H1 (cell line): ENCODE data around the gene SELENBP1. TPM values are rescaled to one million over a fixed set of nuclear protein-coding genes. Genes with fewer than 3 reads are reported as not detected.
"Not testable (repeated sequence)": the region's sequence is repeated elsewhere in the genome, so short reads cannot be mapped to it uniquely, and the experiment has no call there.

ENCODE experiments used
- CTCF ChIA-PET: fragments of 300-600 bp; sonication (Branson Sonifier 250); formaldehyde crosslinking; loops from one replicate; lab custom pipeline; 2021; ENCODE audit not compliant: partially characterized antibody; lab: Charles Lee
- POLR2A ChIA-PET: fragments of 300-600 bp; sonication (Branson Sonifier 250); formaldehyde crosslinking; loops from one replicate; lab custom pipeline; 2021; ENCODE audit warnings: inconsistent platforms; ENCODE audit not compliant: partially characterized antibody; lab: Charles Lee
- DNase-seq, 2 experiments: peaks; one replicate each; pipeline versions ENCODE4 v3.0.0 to v3.0.0-alpha.2; 2010 to 2022; ENCODE audit warnings: low spot score in 2 of 2, low read depth in 1 of 2, mixed read lengths in 1 of 2
- FAIRE-seq: peaks from 2 replicates; lab custom pipeline; 2011; peaks lifted over from hg19 to GRCh38; lab: Jason Lieb, UNC
- H2AFZ ChIP-seq: 2 replicates; pipeline ENCODE4 v1.8.1; 2012; ENCODE audit warnings: low read length, inconsistent platforms
- H2AK5ac ChIP-seq: 2 replicates; pipeline ENCODE4 v1.6.1; 2013; ENCODE audit warnings: low read depth, low read length
- H2BK120ac ChIP-seq: replicated peaks from 2 replicates; pipeline ENCODE3; 2013; ENCODE audit warnings: low read depth, low read length, inconsistent platforms
- H2BK12ac ChIP-seq: 2 replicates; pipeline ENCODE4 v1.6.1; 2013; ENCODE audit warnings: low read depth, low read length
- H2BK15ac ChIP-seq: 2 replicates; pipeline ENCODE4 v1.6.1; 2013; ENCODE audit warnings: low read length
- H2BK20ac ChIP-seq: 2 replicates; pipeline ENCODE4 v1.6.1; 2013; ENCODE audit warnings: low read length
- H2BK5ac ChIP-seq: 2 replicates; pipeline ENCODE4 v1.6.1; 2013; ENCODE audit warnings: low read depth, low read length
- H3K14ac ChIP-seq: 2 replicates; pipeline ENCODE4 v1.6.1; 2013; ENCODE audit warnings: inconsistent platforms; ENCODE audit not compliant: insufficient read length
- H3K18ac ChIP-seq: 2 replicates; pipeline ENCODE4 v1.6.1; 2013; ENCODE audit warnings: low read length; ENCODE audit errors: extremely low read depth
- H3K23ac ChIP-seq: 2 replicates; pipeline ENCODE4 v1.6.1; 2013; ENCODE audit warnings: inconsistent platforms; ENCODE audit not compliant: insufficient read length
- H3K23me2 ChIP-seq: 2 replicates; pipeline ENCODE4 v1.6.1; 2013; ENCODE audit warnings: low read depth, low read length
- H3K27ac ChIP-seq: 2 replicates; pipeline ENCODE4 v1.6.1; 2011; ENCODE audit warnings: low read depth, low read length, inconsistent platforms
- H3K27me3 ChIP-seq, 4 experiments: replicated peaks in 1 of 4; 1 replicate in 1 of 4; 2 replicates in 3 of 4; pipeline versions ENCODE4 v1.6.1 to v1.8.1; 2011 to 2013; ENCODE audit warnings: low read length in 3 of 4, mild to moderate bottlenecking in 3 of 4, inconsistent platforms in 2 of 4, mixed read lengths in 2 of 4, moderate library complexity in 1 of 4; ENCODE audit not compliant: control insufficient read depth in 3 of 4, insufficient read depth in 3 of 4; ENCODE audit errors: extremely low read depth in 1 of 4
- H3K36me3 ChIP-seq, 4 experiments: 2 replicates each; pipeline versions ENCODE4 v1.6.1 to v1.8.1; 2011 to 2013; ENCODE audit warnings: mild to moderate bottlenecking in 4 of 4, low read length in 3 of 4, moderate library complexity in 2 of 4, control low read depth in 1 of 4, inconsistent platforms in 1 of 4; ENCODE audit not compliant: insufficient read depth in 4 of 4, control insufficient read depth in 2 of 4
- H3K4ac ChIP-seq: replicated peaks from 2 replicates; pipeline ENCODE3; 2013; ENCODE audit warnings: low read length, low read depth, mixed read lengths, inconsistent platforms; ENCODE audit not compliant: insufficient read length
- H3K4me1 ChIP-seq, 4 experiments: replicated peaks in 1 of 4; 1 replicate in 1 of 4; 2 replicates in 3 of 4; pipeline versions ENCODE4 v1.6.1 to v1.8.1; 2011 to 2013; ENCODE audit warnings: low read length in 3 of 4, inconsistent platforms in 2 of 4, mixed read lengths in 1 of 4; ENCODE audit not compliant: insufficient read depth in 4 of 4, control insufficient read depth in 3 of 4
- H3K4me2 ChIP-seq, 2 experiments: 2 replicates each; pipeline versions ENCODE4 v1.6.1 to v1.8.1; 2011 to 2013; ENCODE audit warnings: low read depth in 2 of 2, low read length in 2 of 2, control low read depth in 1 of 2, inconsistent platforms in 1 of 2, mild to moderate bottlenecking in 1 of 2; ENCODE audit not compliant: insufficient read depth in 1 of 2
- H3K4me3 ChIP-seq, 4 experiments: fragments of 200-600, 300-600 bp in 1 of 4; sonication (generic), shearing (Covaris generic), sonication (Bioruptor Twin) in 1 of 4; 2 replicates each; pipeline versions ENCODE4 v1.5.1 to v1.8.1; 2011 to 2016; ENCODE audit warnings: low read length in 4 of 4, low read depth in 3 of 4, control low read depth in 2 of 4, inconsistent platforms in 2 of 4, mild to moderate bottlenecking in 2 of 4, mixed read lengths in 1 of 4, moderate library complexity in 1 of 4; ENCODE audit not compliant: insufficient read depth in 2 of 4; ENCODE audit errors: extremely low read depth in 1 of 4
- H3K56ac ChIP-seq: replicated peaks from 2 replicates; pipeline ENCODE3; 2013; ENCODE audit warnings: low read depth, mild to moderate bottlenecking, mixed read lengths, low read length, inconsistent platforms; ENCODE audit not compliant: insufficient read length
- H3K79me1 ChIP-seq: 2 replicates; pipeline ENCODE4 v1.6.1; 2013; ENCODE audit warnings: low read depth, low read length, control low read depth
- H3K79me2 ChIP-seq, 2 experiments: 2 replicates each; pipeline versions ENCODE4 v1.6.1 to v1.8.1; 2012 to 2013; ENCODE audit warnings: low read length in 2 of 2, mild to moderate bottlenecking in 2 of 2, inconsistent platforms in 1 of 2; ENCODE audit not compliant: insufficient read depth in 2 of 2, control insufficient read depth in 1 of 2
- H3K9ac ChIP-seq, 4 experiments: replicated peaks in 1 of 4; 1 replicate in 1 of 4; 2 replicates in 3 of 4; pipeline versions ENCODE4 v1.6.1 to v1.8.1; 2011 to 2013; ENCODE audit warnings: low read depth in 3 of 4, low read length in 3 of 4, control low read depth in 2 of 4, mild to moderate bottlenecking in 2 of 4, moderate library complexity in 2 of 4, inconsistent platforms in 1 of 4; ENCODE audit errors: extremely low read depth in 1 of 4
- H3K9me3 ChIP-seq, 2 experiments: 2 replicates each; pipeline versions ENCODE4 v1.6.1 to v1.8.1; 2012 to 2013; ENCODE audit warnings: mild to moderate bottlenecking in 2 of 2, moderate library complexity in 2 of 2, control low read depth in 1 of 2, inconsistent platforms in 1 of 2, low read depth in 1 of 2, low read length in 1 of 2, mixed read lengths in 1 of 2; ENCODE audit not compliant: insufficient read depth in 2 of 2
- H4K20me1 ChIP-seq, 2 experiments: replicated peaks in 1 of 2; 2 replicates each; pipeline versions ENCODE3 to v1.8.1; 2011 to 2013; ENCODE audit warnings: inconsistent platforms in 2 of 2, low read length in 2 of 2, mild to moderate bottlenecking in 1 of 2; ENCODE audit not compliant: insufficient read depth in 2 of 2, control insufficient read depth in 1 of 2
- H4K5ac ChIP-seq: 2 replicates; pipeline ENCODE4 v1.6.1; 2013; ENCODE audit warnings: low read length, low read depth, mixed read lengths, inconsistent platforms; ENCODE audit not compliant: insufficient read length
- H4K8ac ChIP-seq: 2 replicates; pipeline ENCODE4 v1.8.0; 2013; ENCODE audit warnings: mild to moderate bottlenecking, moderate library complexity, low read length, inconsistent platforms; ENCODE audit not compliant: insufficient read depth; ENCODE audit errors: extremely low read depth
- H4K91ac ChIP-seq: replicated peaks from 2 replicates; pipeline ENCODE3; 2013; ENCODE audit warnings: low read length, mixed read lengths, inconsistent platforms; ENCODE audit not compliant: insufficient read length
- CEBPB ChIP-seq: IDR thresholded peaks from 2 replicates; pipeline ENCODE4 v1.6.1; 2012; ENCODE audit warnings: low read depth, low read length
- WGBS, 2 experiments: shearing (Covaris generic) in 1 of 2; methylation state at CpG; one replicate each; pipeline versions ENCODE4 v1.1.6 to v1.1.7; 2013 to 2015; ENCODE audit warnings: low lambda C conversion rate in 2 of 2, mixed read lengths in 2 of 2, inconsistent platforms in 1 of 2, low coverage in 1 of 2, missing lambda C conversion rate in 1 of 2; ENCODE audit not compliant: insufficient replicate concordance in 2 of 2, insufficient coverage in 1 of 2, insufficient read length in 1 of 2; ENCODE audit errors: extremely low coverage in 1 of 2, missing lambda C conversion rate in 1 of 2; 5-methylcytosine and 5-hydroxymethylcytosine counted together
- polyA plus RNA-seq, 7 experiments: library from polyadenylated mRNA; depleted of rRNA in 3 of 7; stranded (reverse) in 5 of 7; unstranded in 2 of 7; fragments of >200 nt in 5 of 7; fragments of 200-250 nt in 2 of 7; gene quantifications; 1 replicate in 5 of 7; 2 replicates in 1 of 7; 4 replicates in 1 of 7; pipeline versions ENCODE4 v1.2.1 to v1.2.3, GENCODE V29; 2011 to 2013; ENCODE audit warnings: missing spikeins in 2 of 7, mixed read lengths in 2 of 7
- total RNA-seq: library from RNA; stranded (reverse); fragmentation: NEBNext Ultra II Directional; extraction: Animal tissue kit (Norgen Biotek cat#: 25700); gene quantifications from 2 replicates; pipeline ENCODE4 v1.2.1, GENCODE V29; 2021

SELENBP1 gene
- total and polyA plus RNA-seq, 2 of the 8 experiments (the other 6 are each of a cell fraction or from before 2014, with no cell fraction given) = 20.0 to 32.4 TPM

DNA sequence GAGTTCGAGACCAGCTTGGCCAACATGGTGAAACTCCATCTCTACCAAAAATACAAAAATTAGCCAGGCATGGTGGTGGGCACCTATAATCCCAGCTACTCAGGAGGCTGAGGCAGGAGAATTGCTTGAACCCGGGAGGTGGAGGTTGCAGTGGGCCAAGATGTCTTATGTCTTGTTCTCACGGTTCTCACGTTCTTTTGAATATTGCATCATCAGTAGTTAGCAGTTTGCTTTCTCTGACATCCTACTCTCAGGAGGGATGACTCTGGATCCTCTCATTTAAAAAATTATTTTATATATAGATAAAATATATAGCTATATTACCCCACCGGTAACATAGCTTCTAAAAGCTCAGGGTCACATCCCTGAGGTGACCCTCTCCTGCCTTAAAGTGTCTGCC lies 23.8 kb upstream of the SELENBP1 start:
- H4K91ac ChIP-seq, H3K4ac ChIP-seq, H3K9me3 ChIP-seq, H3K36me3 ChIP-seq, H3K27ac ChIP-seq, FAIRE-seq, H3K4me3 ChIP-seq, H3K23me2 ChIP-seq, H2BK12ac ChIP-seq, H3K18ac ChIP-seq, H3K4me1 ChIP-seq, H3K56ac ChIP-seq, H2BK5ac ChIP-seq, H2BK120ac ChIP-seq, DNase-seq, H2AK5ac ChIP-seq, H3K4me2 ChIP-seq, H2BK15ac ChIP-seq, H4K5ac ChIP-seq, H2AFZ ChIP-seq, H3K23ac ChIP-seq, H3K27me3 ChIP-seq, H4K8ac ChIP-seq, H3K9ac ChIP-seq, H3K14ac ChIP-seq, H2BK20ac ChIP-seq: not testable (repeated sequence)
- TF ChIP-seq CEBPB = peak; percentile 19; the same call in 1 of the 2 replicates
- H3K79me1 ChIP-seq = peaks cover 11% of the 10 kb centered on the region
- POLR2A ChIA-PET = interaction anchor here (1.8 to 3.2 kb wide), 2 partner anchors 32 to 49 kb away, joined by 4 to 8 read pairs; partner anchors contain the start of gene RFX5
- peaks cover 3 to 11% of the 10 kb centered on the region in 2 experiments for H4K20me1 ChIP-seq
- 93% methylated on average over 5 of the region's 5 CpGs; no CpG with 5 or more reads in 1 of the 2 experiments for WGBS, 2 experiments
- peaks cover 9 to 15% of the 10 kb centered on the region in 2 experiments; a peak in 3 of 4 replicates for H3K79me2 ChIP-seq
- CTCF ChIA-PET = interaction anchor here (1.2 to 3.2 kb wide), 5 partner anchors 11 to 96 kb away, joined by 3 to 14 read pairs (median 4); no protein-coding TSS in a partner anchor
